Measurements from ENCODE around the gene NTNG1. TPM values are rescaled to one million over a fixed set of nuclear protein-coding genes. Genes with fewer than 3 reads are reported as not detected.

The NTNG1 gene
- total and polyA plus RNA-seq, 2 of the 8 experiments (the other 6 are each of a cell fraction or from before 2014, with no cell fraction given) = 1.2 to 4.1 TPM

DNA sequence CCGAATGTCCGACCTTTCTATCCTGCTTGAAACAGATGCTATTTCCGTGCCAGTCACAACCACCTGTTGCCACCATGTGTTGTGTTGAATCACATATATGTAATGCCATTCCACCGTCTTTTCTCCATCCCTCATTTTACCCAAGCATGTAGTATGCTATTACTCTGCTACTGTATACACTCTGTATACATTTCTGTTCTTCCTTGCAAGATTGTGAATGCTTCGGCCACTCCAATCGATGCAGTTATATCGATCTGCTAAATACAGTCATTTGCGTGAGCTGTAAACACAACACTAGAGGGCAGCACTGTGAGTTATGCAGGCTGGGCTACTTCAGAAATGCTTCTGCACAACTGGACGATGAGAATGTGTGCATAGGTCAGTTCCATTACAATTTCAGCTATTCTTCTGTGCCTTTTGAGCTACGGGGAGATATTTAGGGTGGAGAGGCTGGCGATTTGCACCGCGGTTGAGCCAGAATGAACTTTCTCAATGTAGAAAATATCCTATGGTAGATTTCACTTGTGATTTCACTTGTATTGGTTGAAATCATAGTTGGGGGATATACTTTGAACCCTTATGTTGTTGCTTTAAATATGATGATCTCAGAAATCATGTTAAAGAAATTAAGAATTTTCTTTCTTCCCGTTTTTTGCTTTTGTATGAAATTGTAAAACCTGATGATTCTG, 289.8 kb downstream of the NTNG1 start:
- H3K36me3 ChIP-seq (ENCODE audit: control insufficient read depth in 2 of 4, insufficient read depth in 4 of 4, low read length in 3 of 4) = no peaks in the 10 kb centered on the region
- H4K20me1 ChIP-seq (replicated peaks in 1 of 2; ENCODE audit: control insufficient read depth in 1 of 2, insufficient read depth in 2 of 2, low read length in 2 of 2) = no peaks in the 10 kb centered on the region
- H3K9me3 ChIP-seq (ENCODE audit: insufficient read depth in 2 of 2, low read depth in 1 of 2, low read length in 1 of 2) = no peaks in the 10 kb centered on the region
- no peak overlapping the region for H3K4ac ChIP-seq (replicated peaks; ENCODE audit: insufficient read length, low read depth, low read length)
- 68% methylated on average over 14 of the region's 14 CpGs; no CpG with 5 or more reads in 1 of the 2 experiments for WGBS, 2 experiments (ENCODE audit: extremely low coverage in 1 of 2, insufficient coverage in 1 of 2, insufficient read length in 1 of 2, insufficient replicate concordance in 2 of 2, low coverage in 1 of 2, low lambda C conversion rate in 2 of 2, missing lambda C conversion rate in 1 of 2)
- H3K56ac ChIP-seq (replicated peaks; ENCODE audit: insufficient read length, low read depth, low read length) = no peak overlapping the region
- no peak overlapping the region for H3K18ac ChIP-seq (ENCODE audit: extremely low read depth, low read length)
- ChIA-PET POLR2A (ENCODE audit: partially characterized antibody) (no interaction called here), CTCF (ENCODE audit: partially characterized antibody) (interaction anchor here (0.6 to 5.3 kb wide), 37 partner anchors 9 to 992 kb away, joined by 3 to 52 read pairs (median 4); no protein-coding TSS in a partner anchor)
- no peak overlapping the region for H3K27ac ChIP-seq (ENCODE audit: low read depth, low read length)
- H4K5ac ChIP-seq (ENCODE audit: insufficient read length, low read depth, low read length) = no peak overlapping the region
- peaks cover 0 to 6% (median 3%) of the 10 kb centered on the region in 4 experiments; a peak in 3 of 7 replicates for H3K4me1 ChIP-seq (replicated peaks in 1 of 4; ENCODE audit: control insufficient read depth in 3 of 4, insufficient read depth in 4 of 4, low read length in 3 of 4)
- no peak overlapping the region for H4K8ac ChIP-seq (ENCODE audit: extremely low read depth, insufficient read depth, low read length)
- no peak overlapping the region for H3K4me2 ChIP-seq (ENCODE audit: insufficient read depth in 1 of 2, low read depth in 2 of 2, low read length in 2 of 2)
- no peak overlapping the region for H2BK12ac ChIP-seq (ENCODE audit: low read depth, low read length)
- H3K79me1 ChIP-seq (ENCODE audit: low read depth, low read length) = no peaks in the 10 kb centered on the region
- FAIRE-seq (peak; percentile 63), DNase-seq (ENCODE audit: low read depth in 1 of 2, low spot score in 2 of 2) (no peak)
- H3K79me2 ChIP-seq (ENCODE audit: control insufficient read depth in 1 of 2, insufficient read depth in 2 of 2, low read length in 2 of 2) = no peaks in the 10 kb centered on the region
- H3K23ac ChIP-seq (ENCODE audit: insufficient read length) = no peak overlapping the region
- no peaks in the 10 kb centered on the region for H3K27me3 ChIP-seq (replicated peaks in 1 of 4; ENCODE audit: control insufficient read depth in 3 of 4, extremely low read depth in 1 of 4, insufficient read depth in 3 of 4, low read length in 3 of 4)
- H2BK5ac ChIP-seq (ENCODE audit: low read depth, low read length) = no peak overlapping the region
- no peak overlapping the region for H2BK120ac ChIP-seq (replicated peaks; ENCODE audit: low read depth, low read length)
- no peak overlapping the region for H3K9ac ChIP-seq (replicated peaks in 1 of 4; ENCODE audit: extremely low read depth in 1 of 4, low read depth in 3 of 4, low read length in 3 of 4)
- no peak overlapping the region for H2AFZ ChIP-seq (ENCODE audit: low read length)
- no peak overlapping the region for H2BK15ac ChIP-seq (ENCODE audit: low read length)
- H3K23me2 ChIP-seq (ENCODE audit: low read depth, low read length) = no peaks in the 10 kb centered on the region
- H3K4me3 ChIP-seq (ENCODE audit: extremely low read depth in 1 of 4, insufficient read depth in 2 of 4, low read depth in 3 of 4, low read length in 4 of 4) = no peak overlapping the region
- no peak overlapping the region for H3K14ac ChIP-seq (ENCODE audit: insufficient read length)
- no peak overlapping the region for H2AK5ac ChIP-seq (ENCODE audit: low read depth, low read length)
- H4K91ac ChIP-seq (replicated peaks; ENCODE audit: insufficient read length, low read length) = no peak overlapping the region
- H2BK20ac ChIP-seq (ENCODE audit: low read length) = no peak overlapping the region
- TF ChIP-seq NRF1 (IDR thresholded peaks at IDR 0.05; ENCODE audit: low read depth, low read length) (no peak), RBBP5 (IDR thresholded peaks at IDR 0.05; ENCODE audit: borderline replicate concordance, low read depth, low read length) (no peak), RAD21 (IDR thresholded peaks at IDR 0.05 in 1 of 2, conservative IDR thresholded peaks at IDR 0.05 in 1 of 2; ENCODE audit: low read depth in 2 of 2, low read length in 2 of 2) (peak; percentile 46 to 65)
- TF ChIP-seq, protein P1, sequence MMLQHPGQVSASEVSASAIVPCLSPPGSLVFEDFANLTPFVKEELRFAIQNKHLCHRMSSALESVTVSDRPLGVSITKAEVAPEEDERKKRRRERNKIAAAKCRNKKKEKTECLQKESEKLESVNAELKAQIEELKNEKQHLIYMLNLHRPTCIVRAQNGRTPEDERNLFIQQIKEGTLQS (IDR thresholded peaks at IDR 0.05; ENCODE audit: insufficient read depth, low read depth, low read length) = no peak
